ENCODE data around the gene MTM1.

MTM1 gene

GRCh38 chrX:150655788-150656187 lies 87.4 kb downstream of the MTM1 start:
- in situ Hi-C loops (cut with MboI; ENCODE audit: low pct_unique_long_range_greater_than_20kb, low sequenced_read_pairs, unreplicated experiment), result no loop called here
- TF ChIP-seq, protein P1, sequence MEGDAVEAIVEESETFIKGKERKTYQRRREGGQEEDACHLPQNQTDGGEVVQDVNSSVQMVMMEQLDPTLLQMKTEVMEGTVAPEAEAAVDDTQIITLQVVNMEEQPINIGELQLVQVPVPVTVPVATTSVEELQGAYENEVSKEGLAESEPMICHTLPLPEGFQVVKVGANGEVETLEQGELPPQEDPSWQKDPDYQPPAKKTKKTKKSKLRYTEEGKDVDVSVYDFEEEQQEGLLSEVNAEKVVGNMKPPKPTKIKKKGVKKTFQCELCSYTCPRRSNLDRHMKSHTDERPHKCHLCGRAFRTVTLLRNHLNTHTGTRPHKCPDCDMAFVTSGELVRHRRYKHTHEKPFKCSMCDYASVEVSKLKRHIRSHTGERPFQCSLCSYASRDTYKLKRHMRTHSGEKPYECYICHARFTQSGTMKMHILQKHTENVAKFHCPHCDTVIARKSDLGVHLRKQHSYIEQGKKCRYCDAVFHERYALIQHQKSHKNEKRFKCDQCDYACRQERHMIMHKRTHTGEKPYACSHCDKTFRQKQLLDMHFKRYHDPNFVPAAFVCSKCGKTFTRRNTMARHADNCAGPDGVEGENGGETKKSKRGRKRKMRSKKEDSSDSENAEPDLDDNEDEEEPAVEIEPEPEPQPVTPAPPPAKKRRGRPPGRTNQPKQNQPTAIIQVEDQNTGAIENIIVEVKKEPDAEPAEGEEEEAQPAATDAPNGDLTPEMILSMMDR (IDR thresholded peaks at IDR 0.05; ENCODE audit: extremely low read depth, insufficient read depth, missing control alignments), result no peak
- DNase-seq (ENCODE audit: low spot score), result no peak

DNA sequence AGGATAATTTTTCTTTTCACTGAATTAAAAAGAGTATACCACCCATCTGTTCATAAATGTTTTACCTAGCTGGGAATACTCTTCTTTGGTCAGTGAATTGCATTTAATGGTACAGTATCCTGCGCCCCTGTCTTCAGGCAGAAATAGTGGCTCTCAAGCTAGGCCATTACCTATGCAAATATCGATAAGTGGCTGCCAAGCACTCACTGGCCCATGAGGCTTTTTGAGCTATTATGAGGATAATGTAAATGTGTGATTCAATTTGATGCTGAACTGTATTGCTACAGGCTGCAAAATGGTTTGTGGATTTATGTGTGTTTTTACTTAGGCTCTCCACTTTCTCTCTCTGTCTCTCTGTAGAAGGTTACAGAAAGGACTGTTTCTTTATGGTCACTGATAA lies 94.7 kb downstream of the MTM1 start:
- TF ChIP-seq, protein P1 (IDR thresholded peaks at IDR 0.05; ENCODE audit: extremely low read depth, insufficient read depth, missing control alignments), result no peak
- in situ Hi-C loops (cut with MboI; ENCODE audit: low pct_unique_long_range_greater_than_20kb, low sequenced_read_pairs, unreplicated experiment), result no loop called here
- no peak for DNase-seq (ENCODE audit: low spot score)

GRCh38 chrX:150664290-150664689 lies 95.9 kb downstream of the MTM1 start:
- TF ChIP-seq, protein P1 (IDR thresholded peaks at IDR 0.05; ENCODE audit: extremely low read depth, insufficient read depth, missing control alignments), result no peak
- DNase-seq (ENCODE audit: low spot score), result no peak
- in situ Hi-C loops (cut with MboI; ENCODE audit: low pct_unique_long_range_greater_than_20kb, low sequenced_read_pairs, unreplicated experiment), result no loop called here

- DNase-seq (ENCODE audit: low spot score), result no peak
- in situ Hi-C loops (cut with MboI; ENCODE audit: low pct_unique_long_range_greater_than_20kb, low sequenced_read_pairs, unreplicated experiment), result no loop called here
- TF ChIP-seq, protein P1 (IDR thresholded peaks at IDR 0.05; ENCODE audit: extremely low read depth, insufficient read depth, missing control alignments), result no peak
Measured at GRCh38 chrX:150676221-150676620, 107.8 kb downstream of the MTM1 start.

GRCh38 chrX:150680974-150681373 lies 112.6 kb downstream of the MTM1 start:
- TF ChIP-seq, protein P1 (IDR thresholded peaks at IDR 0.05; ENCODE audit: extremely low read depth, insufficient read depth, missing control alignments), result peak; percentile 41
- in situ Hi-C loops (cut with MboI; ENCODE audit: low pct_unique_long_range_greater_than_20kb, low sequenced_read_pairs, unreplicated experiment), result no loop called here
- DNase-seq (ENCODE audit: low spot score), result no peak

- TF ChIP-seq, protein P1 (IDR thresholded peaks at IDR 0.05; ENCODE audit: extremely low read depth, insufficient read depth, missing control alignments), result no peak
- DNase-seq (ENCODE audit: low spot score), result no peak
- in situ Hi-C loops (cut with MboI; ENCODE audit: low pct_unique_long_range_greater_than_20kb, low sequenced_read_pairs, unreplicated experiment), result no loop called here
Measured at GRCh38 chrX:150683112-150683511, 114.7 kb downstream of the MTM1 start.
